MCF 10A (cell line): ENCODE results near the gene PLAU. TPM values are rescaled to one million over a fixed set of nuclear protein-coding genes. Genes with fewer than 3 reads are reported as not detected.
A peak's percentile ranks its signal among the peaks of the same experiment; 100 is the strongest.
"Not testable (repeated sequence)": the region's sequence is repeated elsewhere in the genome, so short reads cannot be mapped to it uniquely, and the experiment has no call there.

Experiments
- BruUV-seq: library from RNA; stranded (reverse); fragments of 400-500 nt; replicated peaks from 2 replicates; lab custom pipeline; 2021; lab: Mats Ljungman, UMichigan
- CTCF ChIA-PET: fragments of 300-600 bp; sonication (Branson Sonifier 250); formaldehyde crosslinking; extraction: SDS; loops from one replicate; lab custom pipeline; 2021; ENCODE audit warnings: antibody characterized with exemption, inconsistent platforms; lab: Yijun Ruan, JAX
- POLR2A ChIA-PET: fragments of 300-600, 350-650 bp; sonication (Branson Sonifier 250); formaldehyde crosslinking; extraction: SDS; loops from one replicate; lab custom pipeline; 2020; ENCODE audit warnings: antibody characterized with exemption, inconsistent platforms; lab: Yijun Ruan, JAX
- DNase-seq: peaks from one replicate; pipeline ENCODE4 v3.0.0-alpha.2; 2018; ENCODE audit not compliant: unreplicated experiment
- H3K27ac Mint-ChIP-seq: one replicate; pipeline ENCODE4 v1.8.0; 2022; ENCODE audit warnings: mild to moderate bottlenecking, low read depth, mixed read lengths; ENCODE audit not compliant: unreplicated experiment
- H3K27me3 Mint-ChIP-seq: one replicate; pipeline ENCODE4 v1.8.0; 2022; ENCODE audit warnings: mixed read lengths; ENCODE audit not compliant: insufficient read depth, unreplicated experiment
- H3K36me3 Mint-ChIP-seq: one replicate; pipeline ENCODE4 v1.8.0; 2022; ENCODE audit warnings: mild to moderate bottlenecking, moderate library complexity, mixed read lengths; ENCODE audit not compliant: insufficient read depth, unreplicated experiment
- H3K4me1 Mint-ChIP-seq: one replicate; pipeline ENCODE4 v1.8.0; 2022; ENCODE audit warnings: mixed read lengths; ENCODE audit not compliant: insufficient read depth, unreplicated experiment
- H3K4me3 Mint-ChIP-seq: one replicate; pipeline ENCODE4 v1.8.0; 2022; ENCODE audit warnings: mild to moderate bottlenecking, moderate library complexity, mixed read lengths; ENCODE audit not compliant: unreplicated experiment
- H3K9me3 Mint-ChIP-seq: one replicate; pipeline ENCODE4 v1.8.0; 2022; ENCODE audit warnings: mixed read lengths; ENCODE audit not compliant: unreplicated experiment
- intact Hi-C: fragments of 100-400 bp; cut with micrococcal nuclease; formaldehyde crosslinking; loops from 2 replicates; pipeline ENCODE4 v1.14.1; 2022
- total RNA-seq: library from RNA; stranded (reverse); gene quantifications from 2 replicates; pipeline ENCODE4 v1.2.3, GENCODE V29; 2022
- TF ChIP-seq, protein P1 (sequence below): fragments of 200-600 bp; IDR thresholded peaks from one replicate; pipeline ENCODE4 v1.8.0; 2022; ENCODE audit warnings: antibody characterized with exemption, mild to moderate bottlenecking; ENCODE audit not compliant: unreplicated experiment

Gene PLAU
- total RNA-seq, 1 experiment from 2014 or later: 30.6 TPM

DNA sequence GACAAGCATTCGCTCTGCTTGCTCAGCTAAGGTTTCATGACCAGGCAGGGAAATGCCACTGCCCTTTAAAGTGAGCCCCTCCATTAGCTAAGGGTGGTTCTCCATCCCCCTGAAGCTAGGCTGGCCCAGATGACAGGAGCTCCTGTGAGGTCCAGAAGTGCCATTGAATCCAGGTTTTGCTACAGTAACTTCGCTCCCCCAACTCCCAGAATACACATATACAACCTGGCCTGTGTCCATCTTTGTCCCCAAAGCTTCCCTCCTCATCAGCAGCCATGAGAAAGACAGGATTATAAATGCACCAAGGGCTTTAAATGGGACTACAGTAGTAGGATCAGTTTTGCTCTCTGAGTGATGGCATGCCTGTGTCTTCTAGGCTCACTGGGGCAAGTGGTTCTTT is 51.5 kb downstream of the PLAU start:
- POLR2A ChIA-PET: interaction anchor here (0.6 to 1.0 kb wide), 3 partner anchors 36 to 75 kb away, joined by 3 read pairs; no protein-coding TSS in a partner anchor
- TF ChIP-seq, protein P1, sequence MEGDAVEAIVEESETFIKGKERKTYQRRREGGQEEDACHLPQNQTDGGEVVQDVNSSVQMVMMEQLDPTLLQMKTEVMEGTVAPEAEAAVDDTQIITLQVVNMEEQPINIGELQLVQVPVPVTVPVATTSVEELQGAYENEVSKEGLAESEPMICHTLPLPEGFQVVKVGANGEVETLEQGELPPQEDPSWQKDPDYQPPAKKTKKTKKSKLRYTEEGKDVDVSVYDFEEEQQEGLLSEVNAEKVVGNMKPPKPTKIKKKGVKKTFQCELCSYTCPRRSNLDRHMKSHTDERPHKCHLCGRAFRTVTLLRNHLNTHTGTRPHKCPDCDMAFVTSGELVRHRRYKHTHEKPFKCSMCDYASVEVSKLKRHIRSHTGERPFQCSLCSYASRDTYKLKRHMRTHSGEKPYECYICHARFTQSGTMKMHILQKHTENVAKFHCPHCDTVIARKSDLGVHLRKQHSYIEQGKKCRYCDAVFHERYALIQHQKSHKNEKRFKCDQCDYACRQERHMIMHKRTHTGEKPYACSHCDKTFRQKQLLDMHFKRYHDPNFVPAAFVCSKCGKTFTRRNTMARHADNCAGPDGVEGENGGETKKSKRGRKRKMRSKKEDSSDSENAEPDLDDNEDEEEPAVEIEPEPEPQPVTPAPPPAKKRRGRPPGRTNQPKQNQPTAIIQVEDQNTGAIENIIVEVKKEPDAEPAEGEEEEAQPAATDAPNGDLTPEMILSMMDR: no peak
- CTCF ChIA-PET: interaction anchor here (0.6 to 1.0 kb wide), 2 partner anchors 22 to 337 kb away, joined by 3 to 6 read pairs; no protein-coding TSS in a partner anchor
- Mint-ChIP-seq H3K27me3 (no peaks in the 10 kb centered on the region), H3K27ac (no peak overlapping the region), H3K4me1 (peaks cover 13% of the 10 kb centered on the region), H3K4me3 (no peak overlapping the region), H3K9me3 (no peaks in the 10 kb centered on the region), H3K36me3 (no peaks in the 10 kb centered on the region)
- no TSS peak for BruUV-seq
- intact Hi-C loops: no loop called here
- DNase-seq: no peak

- DNase-seq, H3K27me3 Mint-ChIP-seq, H3K36me3 Mint-ChIP-seq, CTCF ChIA-PET, H3K27ac Mint-ChIP-seq, H3K4me3 Mint-ChIP-seq, BruUV-seq, H3K9me3 Mint-ChIP-seq, intact Hi-C loops: not testable (repeated sequence)
- peaks cover 13% of the 10 kb centered on the region for H3K4me1 Mint-ChIP-seq
- POLR2A ChIA-PET: interaction anchor here (0.6 kb wide), 1 partner anchor 180 kb away, joined by 3 read pairs; no protein-coding TSS in a partner anchor
Observed at GRCh38 chr10:73963533-73963932, 52.6 kb downstream of the PLAU start.

DNA sequence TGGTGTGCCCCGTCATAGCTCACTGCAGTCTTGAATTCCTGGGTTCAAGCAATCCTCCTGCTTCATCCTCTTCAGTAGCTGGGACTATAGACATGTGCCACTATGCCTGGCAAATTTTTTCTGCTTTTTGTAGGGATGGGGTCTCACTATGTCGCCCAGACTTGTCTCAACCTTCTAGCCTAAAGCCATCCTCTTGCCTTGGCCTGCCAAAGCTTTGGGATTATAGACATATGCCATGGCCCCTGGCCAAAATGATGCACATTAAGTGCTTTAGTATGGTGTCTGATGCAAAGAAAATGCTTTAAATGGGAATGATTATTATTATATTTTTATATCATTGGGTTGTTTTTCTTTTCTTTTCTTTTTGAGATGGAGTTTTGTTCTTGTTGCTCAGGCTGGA is 53.8 kb downstream of the PLAU start:
- intact Hi-C loops: no loop called here
- Mint-ChIP-seq H3K4me3 (no peak overlapping the region), H3K9me3 (no peaks in the 10 kb centered on the region), H3K27ac (peak overlapping the region; percentile 99), H3K36me3 (no peaks in the 10 kb centered on the region), H3K27me3 (no peaks in the 10 kb centered on the region), H3K4me1 (peaks cover 17% of the 10 kb centered on the region)
- DNase-seq: no peak
- BruUV-seq: no TSS peak
- TF ChIP-seq, protein P1: no peak
- ChIA-PET POLR2A (interaction anchor here (1.4 to 3.2 kb wide), 3 partner anchors 35 to 77 kb away, joined by 3 to 16 read pairs (median 11); no protein-coding TSS in a partner anchor), CTCF (interaction anchor here (0.6 to 1.2 kb wide), 3 partner anchors 24 to 114 kb away, joined by 3 read pairs; no protein-coding TSS in a partner anchor)

- H3K9me3 Mint-ChIP-seq, H3K27me3 Mint-ChIP-seq, H3K36me3 Mint-ChIP-seq, BruUV-seq, intact Hi-C loops: not testable (repeated sequence)
- H3K4me1 Mint-ChIP-seq: peaks cover 17% of the 10 kb centered on the region
- ChIA-PET CTCF (interaction anchor here (0.6 to 1.2 kb wide), 3 partner anchors 25 to 115 kb away, joined by 3 read pairs; no protein-coding TSS in a partner anchor), POLR2A (interaction anchor here (1.0 to 3.2 kb wide), 14 partner anchors 9 to 116 kb away, joined by 3 to 16 read pairs (median 6); partner anchors contain the start of gene VCL)
- H3K27ac Mint-ChIP-seq: peak overlapping the region; percentile 99
- peak overlapping the region; percentile 69 for H3K4me3 Mint-ChIP-seq
- peak; percentile 56 for DNase-seq
Observed at GRCh38 chr10:73965267-73965889, 54.4 kb downstream of the PLAU start.
